GM21529 (cell line): ENCODE results near the gene CADPS.

Experiments
- ATAC-seq: cut with Tn5 transposase; IDR thresholded peaks from one replicate; pipeline ENCODE4 v1.9.1; 2021; ENCODE audit not compliant: unreplicated experiment

The CADPS gene

GRCh38 chr3:62815981-62816380 lies 59.2 kb downstream of the CADPS start:
- ATAC-seq = no peak

DNA sequence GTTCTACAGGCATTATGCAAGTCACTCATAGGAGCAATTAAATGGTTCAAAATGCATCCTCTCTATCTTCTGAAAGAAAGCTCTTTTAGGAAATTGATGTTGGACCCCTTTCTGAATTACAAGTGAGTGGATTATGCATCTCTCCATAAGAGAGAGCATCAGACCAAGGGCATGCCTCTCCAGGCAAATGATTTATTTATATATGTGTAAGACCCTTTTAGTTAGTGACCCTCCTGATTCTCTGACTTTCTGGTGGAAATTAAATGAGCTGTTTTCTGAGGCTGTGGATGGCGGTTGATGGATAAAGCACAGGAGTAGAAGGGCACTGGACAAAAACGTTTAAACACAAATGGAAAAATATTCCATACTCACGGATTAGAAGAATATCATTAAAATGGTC lies 62.6 kb downstream of the CADPS start:
- no peak for ATAC-seq

DNA sequence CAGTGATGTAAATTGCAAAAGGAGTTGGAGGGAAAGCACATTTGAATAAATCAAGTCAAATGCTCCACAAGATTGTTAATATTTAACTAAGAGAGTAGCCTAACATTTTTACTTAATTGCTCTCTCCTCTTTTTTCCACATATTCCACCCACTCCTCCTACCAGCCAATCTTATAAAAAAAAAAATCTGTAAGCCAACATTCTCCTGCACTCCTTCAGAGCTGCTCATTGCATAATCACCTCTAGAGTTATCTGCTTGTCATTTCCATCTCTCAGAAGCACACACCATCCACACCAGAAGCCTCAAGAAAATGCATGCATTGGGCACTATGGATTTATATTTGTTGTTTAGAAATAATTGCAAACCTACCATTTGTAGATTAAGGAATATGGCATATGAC lies 64.1 kb downstream of the CADPS start:
- no peak for ATAC-seq

GRCh38 chr3:62809369-62809768 lies 65.8 kb downstream of the CADPS start:
- no peak for ATAC-seq

DNA sequence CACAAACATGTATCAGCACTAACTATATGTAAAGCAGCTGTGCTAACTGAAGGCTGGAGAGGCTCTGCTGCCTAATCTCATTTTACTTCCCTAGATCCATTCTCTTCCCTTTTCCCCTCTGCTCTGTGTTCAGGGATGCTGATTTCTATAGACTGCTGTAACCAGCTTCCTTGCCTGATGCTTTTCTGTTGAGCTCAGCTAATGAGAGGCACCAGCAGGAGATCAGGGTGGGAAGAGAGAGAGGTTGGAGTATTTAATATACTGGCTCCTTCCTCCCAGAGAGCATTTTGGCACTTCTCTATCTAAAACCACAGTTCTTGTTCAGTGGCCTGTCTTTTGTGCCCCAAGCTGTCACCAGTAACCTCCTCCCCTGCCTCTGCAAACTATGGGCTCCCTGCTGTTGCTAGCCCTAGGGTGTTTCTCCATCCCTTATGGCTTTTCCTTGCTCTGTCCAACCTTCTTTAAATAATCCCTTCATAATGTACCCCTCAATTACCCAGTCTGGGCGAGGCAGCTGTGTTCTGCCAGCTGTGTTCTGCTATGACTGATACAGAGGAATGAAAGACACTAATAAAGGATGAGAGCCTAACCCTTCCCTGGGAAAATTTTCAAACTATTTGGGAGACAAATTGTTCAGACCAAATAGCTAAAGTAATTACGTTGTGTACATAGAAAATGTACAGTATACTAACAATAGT lies 69.5 kb downstream of the CADPS start:
- ATAC-seq = no peak

DNA sequence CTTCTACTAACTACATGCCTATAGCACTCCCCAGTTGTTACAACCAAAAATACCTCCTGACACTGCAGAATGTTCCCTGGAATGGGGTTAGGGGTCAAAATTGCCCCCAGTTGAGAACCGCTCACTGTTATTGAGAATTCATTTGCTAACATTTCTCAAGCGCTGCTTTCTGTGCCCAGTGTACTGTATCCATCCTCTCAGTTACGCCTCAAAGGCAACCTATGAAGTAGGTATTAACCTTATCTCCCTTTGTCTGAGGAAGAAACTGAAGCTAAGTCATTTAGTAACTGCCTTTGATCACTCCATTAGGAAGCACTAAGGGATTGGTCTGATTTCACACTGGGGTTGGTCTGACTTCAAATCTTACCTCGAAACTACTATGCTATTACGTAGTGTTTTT lies 70.1 kb downstream of the CADPS start:
- ATAC-seq = no peak

- no peak for ATAC-seq
Observed at GRCh38 chr3:62803276-62803675, 71.9 kb downstream of the CADPS start.

- no peak for ATAC-seq
Observed at GRCh38 chr3:62798000-62798399, 77.2 kb downstream of the CADPS start.

- ATAC-seq = no peak
Observed at GRCh38 chr3:62797132-62797531, 78.1 kb downstream of the CADPS start.

GRCh38 chr3:62795978-62796657 lies 79.1 kb downstream of the CADPS start:
- no peak for ATAC-seq

DNA sequence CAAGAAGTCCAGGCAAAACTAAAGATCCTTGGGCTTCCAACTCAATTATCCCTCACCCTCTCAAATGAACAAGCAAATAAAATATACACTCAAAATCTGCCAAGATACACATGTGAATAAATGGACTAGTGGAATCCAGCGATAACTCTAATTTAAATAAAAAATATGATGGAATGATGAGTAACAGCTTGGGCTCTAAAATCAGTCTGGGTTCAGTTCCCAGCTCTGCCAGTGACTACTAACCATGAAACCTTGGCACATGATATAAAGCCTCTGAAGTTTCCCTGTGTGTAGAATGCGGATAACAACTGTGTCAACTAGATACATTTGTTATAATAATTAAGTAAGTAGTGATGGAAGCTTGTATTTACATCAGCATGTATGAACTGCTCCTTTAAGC lies 81.3 kb downstream of the CADPS start:
- ATAC-seq = no peak

DNA sequence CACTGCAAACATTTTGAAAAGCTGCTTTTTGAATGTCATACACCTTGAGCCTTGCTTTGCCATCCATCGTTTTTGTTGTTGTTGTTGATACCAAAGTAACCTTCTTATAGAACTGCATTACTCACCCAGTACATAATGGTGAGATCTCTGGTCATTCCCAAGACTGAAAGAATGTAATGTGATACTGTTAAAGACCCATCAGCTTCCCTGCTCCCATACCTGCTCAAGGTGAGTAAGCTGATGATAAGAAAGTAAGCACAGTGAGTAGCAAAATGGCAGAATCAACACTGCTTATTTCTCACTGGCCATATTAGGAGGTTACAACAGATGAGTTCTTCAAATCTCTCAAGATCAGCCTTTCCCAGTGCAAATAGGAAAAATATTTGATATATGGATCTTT lies 89.8 kb downstream of the CADPS start:
- ATAC-seq = no peak

GRCh38 chr3:62781121-62781520 lies 94.1 kb downstream of the CADPS start:
- ATAC-seq = no peak

DNA sequence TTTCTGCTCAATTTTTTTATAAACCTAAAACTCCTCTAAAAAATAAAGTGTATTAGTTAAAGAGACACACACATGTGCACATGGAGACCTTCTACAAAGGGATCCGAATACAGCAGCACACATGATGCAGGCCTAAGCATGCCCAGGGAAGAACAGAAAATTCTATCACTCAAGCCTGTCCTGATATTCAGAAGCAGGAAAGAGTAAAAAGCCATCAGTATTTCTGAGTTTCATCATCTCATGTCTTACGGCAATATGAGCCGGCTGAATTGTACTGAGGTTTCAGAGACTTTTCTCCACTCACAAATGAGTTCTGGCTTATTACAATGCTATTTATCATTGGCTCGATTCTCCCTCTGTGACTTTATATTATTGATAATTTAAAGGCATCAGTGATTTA lies 97.5 kb downstream of the CADPS start:
- no peak for ATAC-seq

GRCh38 chr3:62777130-62777529 lies 98.1 kb downstream of the CADPS start:
- ATAC-seq = no peak

DNA sequence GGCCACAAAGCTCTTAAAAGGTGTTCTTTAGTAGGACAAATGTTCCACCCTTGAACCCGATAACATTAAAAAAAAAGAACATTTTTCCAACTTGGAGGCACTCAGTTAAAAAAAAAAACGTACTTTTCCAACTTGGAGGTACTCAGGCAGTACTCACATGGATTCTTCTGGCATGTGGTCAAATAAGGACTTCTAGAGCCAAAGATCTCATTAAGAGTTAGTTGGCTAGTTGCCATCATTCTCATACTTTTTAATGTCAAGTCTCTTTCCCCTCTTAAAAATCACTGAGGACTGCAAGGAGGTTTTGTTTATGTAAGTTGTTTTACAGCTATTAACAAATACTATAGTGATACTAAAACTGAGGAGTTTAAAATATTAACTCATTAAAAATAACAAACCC lies 101.0 kb downstream of the CADPS start:
- no peak for ATAC-seq

GRCh38 chr3:62771331-62772072 lies 103.7 kb downstream of the CADPS start:
- ATAC-seq = no peak

GRCh38 chr3:62768896-62769295 lies 106.3 kb downstream of the CADPS start:
- no peak for ATAC-seq

GRCh38 chr3:62761711-62762110 lies 113.5 kb downstream of the CADPS start:
- ATAC-seq = no peak

GRCh38 chr3:62761311-62761710 lies 113.9 kb downstream of the CADPS start:
- no peak for ATAC-seq

DNA sequence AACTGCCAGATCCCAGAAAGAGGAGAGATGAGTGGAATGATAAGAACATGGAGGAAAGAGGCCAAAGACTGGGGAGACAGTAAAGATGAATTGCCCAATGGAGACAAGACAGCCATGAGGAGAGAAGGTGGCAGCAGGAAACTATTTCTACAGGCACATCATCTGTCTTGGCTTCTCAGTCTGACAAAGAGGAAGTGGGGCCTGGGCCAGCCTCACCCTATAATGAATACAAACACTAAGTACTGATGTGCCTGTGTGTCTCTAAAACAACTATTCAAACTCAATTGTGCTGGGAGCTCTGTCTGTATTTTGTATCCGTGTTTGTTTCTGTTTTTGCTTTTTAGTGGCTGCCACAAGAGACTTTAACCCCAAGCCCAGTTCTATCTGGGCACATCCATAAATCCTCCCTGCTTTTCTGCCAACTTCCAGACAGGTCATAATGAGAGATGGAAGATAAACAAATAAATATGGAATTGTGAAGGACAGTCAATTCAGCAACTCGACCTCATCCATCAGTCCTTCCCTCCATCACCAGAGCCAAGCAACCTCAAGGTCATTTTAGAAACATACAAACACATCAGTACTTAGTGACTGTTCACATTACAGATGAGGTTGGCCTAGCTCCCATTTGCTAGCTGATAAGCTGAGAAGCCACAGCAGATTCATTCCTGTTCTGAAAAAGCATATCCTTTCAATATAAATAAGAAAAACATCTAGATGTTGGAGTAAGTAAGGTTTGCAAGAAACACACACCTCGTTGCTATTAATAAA lies 116.7 kb downstream of the CADPS start:
- ATAC-seq = no peak
